ENCODE data around the gene IGF2BP1.
"Not testable (repeated sequence)": the region's sequence is repeated elsewhere in the genome, so short reads cannot be mapped to it uniquely, and the experiment has no call there.

IGF2BP1 gene

DNA sequence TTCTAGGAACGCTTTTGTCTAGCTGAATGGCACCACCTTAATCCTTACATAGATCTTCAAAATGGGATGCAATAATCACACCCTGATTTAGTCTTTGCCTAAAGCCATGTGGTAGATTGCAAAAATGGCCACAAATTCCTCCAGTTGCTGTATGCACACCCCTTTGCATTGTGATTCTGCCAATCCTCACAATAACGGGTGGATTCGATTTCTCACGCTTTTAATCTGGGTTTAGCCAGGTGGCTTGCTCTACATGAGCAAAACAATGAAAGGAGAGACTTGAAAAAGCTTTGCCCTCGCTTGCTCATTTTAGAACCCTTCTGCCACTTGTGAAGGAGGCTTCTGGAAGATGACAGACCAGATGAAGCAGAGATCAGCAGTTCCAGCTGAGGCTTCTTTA, 85.0 kb downstream of the IGF2BP1 start:
- no peak overlapping the region for H3K27ac ChIP-seq
- TF ChIP-seq, protein P1, sequence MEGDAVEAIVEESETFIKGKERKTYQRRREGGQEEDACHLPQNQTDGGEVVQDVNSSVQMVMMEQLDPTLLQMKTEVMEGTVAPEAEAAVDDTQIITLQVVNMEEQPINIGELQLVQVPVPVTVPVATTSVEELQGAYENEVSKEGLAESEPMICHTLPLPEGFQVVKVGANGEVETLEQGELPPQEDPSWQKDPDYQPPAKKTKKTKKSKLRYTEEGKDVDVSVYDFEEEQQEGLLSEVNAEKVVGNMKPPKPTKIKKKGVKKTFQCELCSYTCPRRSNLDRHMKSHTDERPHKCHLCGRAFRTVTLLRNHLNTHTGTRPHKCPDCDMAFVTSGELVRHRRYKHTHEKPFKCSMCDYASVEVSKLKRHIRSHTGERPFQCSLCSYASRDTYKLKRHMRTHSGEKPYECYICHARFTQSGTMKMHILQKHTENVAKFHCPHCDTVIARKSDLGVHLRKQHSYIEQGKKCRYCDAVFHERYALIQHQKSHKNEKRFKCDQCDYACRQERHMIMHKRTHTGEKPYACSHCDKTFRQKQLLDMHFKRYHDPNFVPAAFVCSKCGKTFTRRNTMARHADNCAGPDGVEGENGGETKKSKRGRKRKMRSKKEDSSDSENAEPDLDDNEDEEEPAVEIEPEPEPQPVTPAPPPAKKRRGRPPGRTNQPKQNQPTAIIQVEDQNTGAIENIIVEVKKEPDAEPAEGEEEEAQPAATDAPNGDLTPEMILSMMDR (conservative IDR thresholded peaks at IDR 0.05), result no peak

DNA sequence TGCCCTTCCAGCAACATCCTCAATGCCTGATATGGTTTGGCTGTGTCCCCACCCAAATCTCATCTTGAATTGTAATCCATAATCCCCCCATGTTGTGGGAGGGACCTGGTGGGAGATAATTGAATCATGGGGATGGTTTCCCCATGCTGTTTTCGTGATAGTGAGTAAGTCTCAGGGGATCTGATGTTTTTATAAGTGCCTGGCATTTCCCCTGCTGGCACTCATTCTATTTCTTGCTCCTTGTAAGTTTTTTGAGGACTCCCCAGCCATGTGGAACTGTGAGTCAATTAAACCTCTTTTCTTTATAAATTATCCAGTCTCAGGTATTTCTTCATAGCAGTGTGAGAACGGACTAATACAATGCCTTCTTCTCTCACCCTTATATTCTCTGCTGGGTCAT, 87.9 kb downstream of the IGF2BP1 start:
- not testable (repeated sequence) for H3K27ac ChIP-seq

DNA sequence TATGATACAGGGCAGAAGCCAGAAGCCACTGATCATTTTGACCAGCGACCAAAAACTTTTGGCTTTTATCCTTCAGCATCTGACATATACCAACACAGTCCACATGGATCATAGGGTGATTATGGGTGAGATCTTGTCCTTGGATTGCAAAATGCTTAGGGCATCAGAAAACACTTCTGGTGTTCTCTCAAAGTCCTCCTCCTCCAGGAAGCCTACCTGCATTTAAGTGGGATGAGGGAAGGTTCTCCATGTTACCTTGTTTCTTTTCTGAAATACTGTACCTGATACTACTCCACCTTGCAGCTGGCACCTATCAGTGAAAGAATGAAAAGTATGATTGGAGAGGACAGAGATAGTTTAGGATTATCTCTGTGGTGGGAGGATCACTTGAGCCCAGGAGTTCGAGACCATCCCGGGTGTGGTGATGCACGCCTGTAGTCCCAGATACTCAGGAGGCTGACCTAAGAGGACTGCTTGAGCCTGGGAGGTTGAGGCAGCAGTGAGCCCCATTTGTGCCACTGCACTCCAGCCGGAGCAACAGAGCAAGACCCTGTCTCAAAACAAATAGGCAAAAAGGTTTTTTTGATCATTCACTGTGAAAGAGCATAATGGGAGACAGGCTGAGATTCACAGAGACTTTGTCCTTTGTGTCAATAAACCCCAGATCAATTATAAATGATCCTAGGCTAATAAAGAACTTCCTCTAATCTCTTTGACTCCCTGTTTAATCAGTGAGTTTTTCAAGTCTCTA, 88.6 kb downstream of the IGF2BP1 start:
- no peak overlapping the region for H3K27ac ChIP-seq
- TF ChIP-seq, protein P1 (conservative IDR thresholded peaks at IDR 0.05), result no peak

DNA sequence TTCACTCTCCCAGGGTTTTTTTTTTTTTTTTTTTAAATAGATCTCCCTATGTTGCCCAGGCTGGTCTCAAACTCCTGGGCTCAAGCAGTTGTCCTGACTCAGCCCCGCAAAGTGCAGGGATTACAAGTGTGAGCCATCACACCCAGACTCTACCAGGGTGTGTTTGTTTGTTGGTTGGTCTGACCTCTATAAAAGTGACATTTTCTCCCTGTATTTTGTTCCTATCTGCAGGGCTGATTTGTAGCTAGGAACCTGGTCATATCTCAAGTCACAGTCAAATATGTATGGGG, 89.1 kb downstream of the IGF2BP1 start:
- H3K27ac ChIP-seq, result no peak overlapping the region
- TF ChIP-seq, protein P1 (conservative IDR thresholded peaks at IDR 0.05), result no peak

DNA sequence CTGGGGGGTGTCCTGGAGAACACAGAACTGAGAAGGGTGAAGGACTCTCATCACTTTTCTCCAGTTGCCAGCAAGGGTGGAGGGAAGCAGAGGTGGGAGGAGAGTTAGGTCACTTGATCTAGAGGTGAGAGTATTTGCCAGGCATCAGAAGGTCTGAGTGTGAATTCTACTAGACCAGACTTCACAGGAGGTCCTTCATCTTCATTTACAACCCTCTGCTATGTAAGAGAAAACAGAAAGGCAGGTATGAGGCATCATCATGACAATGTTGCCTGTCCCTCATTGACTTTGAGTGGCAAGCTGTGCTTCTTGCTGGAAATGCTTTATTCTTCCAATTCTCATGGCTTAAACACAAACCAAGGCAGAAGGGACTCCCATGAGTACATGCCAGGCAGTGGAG, 89.5 kb downstream of the IGF2BP1 start:
- no peak overlapping the region for H3K27ac ChIP-seq
- TF ChIP-seq, protein P1 (conservative IDR thresholded peaks at IDR 0.05), result no peak

DNA sequence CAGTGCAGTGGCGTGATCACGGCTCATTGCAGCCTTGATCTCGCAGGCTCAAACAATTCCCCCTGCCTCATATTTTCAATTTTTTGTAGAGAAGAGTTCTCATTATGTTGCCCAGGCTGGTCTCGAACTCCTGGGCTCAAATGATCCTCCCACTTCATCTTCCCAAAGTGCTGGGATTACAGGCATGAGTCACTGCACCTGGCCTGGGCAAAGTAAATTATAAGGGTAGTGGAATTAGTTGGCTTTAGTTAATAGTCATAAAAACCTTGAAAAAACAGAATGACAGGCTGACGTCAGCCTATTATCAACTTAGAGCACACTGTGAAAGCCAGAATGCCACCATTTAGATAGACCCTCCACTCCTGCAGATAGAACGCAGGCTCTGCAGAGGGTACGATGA, 91.9 kb downstream of the IGF2BP1 start:
- TF ChIP-seq, protein P1 (conservative IDR thresholded peaks at IDR 0.05), result no peak

DNA sequence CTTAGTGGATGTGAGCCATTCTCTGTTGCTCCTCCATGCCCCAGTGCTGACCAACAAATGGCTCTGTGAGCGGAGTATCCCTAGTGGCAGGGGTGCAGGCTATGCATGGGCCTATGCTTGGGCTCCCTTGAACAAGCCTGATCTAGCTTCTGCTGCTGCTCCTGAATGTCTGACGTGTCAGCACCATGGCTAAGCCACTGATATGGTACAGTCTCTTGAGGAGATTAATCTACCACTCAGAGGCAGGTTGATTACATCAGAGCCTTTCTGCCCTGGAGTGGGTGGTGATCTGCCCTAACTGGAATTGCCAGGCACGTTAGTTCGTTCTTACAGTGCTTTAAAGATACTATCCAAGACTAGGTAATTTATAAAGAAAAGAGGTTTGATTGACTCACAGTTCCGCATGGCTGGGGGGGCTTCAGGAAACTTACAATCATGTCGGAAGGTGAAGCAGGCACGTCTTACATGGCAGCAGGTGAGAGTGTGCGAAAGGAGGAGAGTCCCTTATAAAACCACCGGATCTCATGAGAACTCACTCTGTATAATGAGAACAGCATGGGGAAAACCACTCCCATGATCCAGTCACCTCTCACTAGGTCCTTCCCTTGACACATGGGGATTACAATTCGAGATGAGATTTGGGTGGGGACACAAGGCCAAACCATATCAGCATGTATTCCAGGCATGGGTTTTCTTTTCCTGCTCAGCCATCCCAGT, 93.9 kb downstream of the IGF2BP1 start:
- TF ChIP-seq, protein P1 (conservative IDR thresholded peaks at IDR 0.05), result no peak
- no peak overlapping the region for H3K27ac ChIP-seq

More for the DNA sequence above, 91.9 kb downstream of the IGF2BP1 start:
- H3K27ac ChIP-seq, result no peak overlapping the region

DNA sequence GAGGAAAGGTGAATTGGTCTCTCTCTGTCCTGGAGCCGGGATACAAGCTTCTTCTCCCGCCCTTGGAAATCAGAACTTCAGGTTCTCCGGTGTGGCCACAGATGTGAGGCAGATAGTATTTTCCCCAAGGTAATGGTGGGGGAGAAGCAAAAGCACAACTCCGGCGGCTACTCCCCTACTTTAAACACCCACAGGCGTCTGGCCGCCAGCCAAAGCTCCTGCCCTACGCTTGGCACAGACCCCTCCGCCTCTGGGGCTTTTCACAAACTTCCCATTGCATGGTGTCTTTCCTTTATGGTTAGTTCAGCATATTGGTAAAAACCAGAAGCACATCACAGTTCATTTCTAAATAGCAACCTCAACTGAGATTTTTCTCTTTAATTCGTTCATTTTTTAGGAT, 95.9 kb downstream of the IGF2BP1 start:
- H3K27ac ChIP-seq, result no peak overlapping the region
- TF ChIP-seq, protein P1 (conservative IDR thresholded peaks at IDR 0.05), result no peak
